CD4-positive, alpha-beta T cell treated with Interleukin-1 beta for 1 hour (primary cell): ENCODE measurements around the gene SHC4.

Experiments used
- DNase-seq, 2 donors: peaks; one replicate each; pipeline ENCODE4 v3.0.0-alpha.2; 2020 to 2022

The SHC4 gene

GRCh38 chr15:48967336-48967735 is 3.6 kb upstream of the SHC4 start:
- DNase-seq, result no peak

DNA sequence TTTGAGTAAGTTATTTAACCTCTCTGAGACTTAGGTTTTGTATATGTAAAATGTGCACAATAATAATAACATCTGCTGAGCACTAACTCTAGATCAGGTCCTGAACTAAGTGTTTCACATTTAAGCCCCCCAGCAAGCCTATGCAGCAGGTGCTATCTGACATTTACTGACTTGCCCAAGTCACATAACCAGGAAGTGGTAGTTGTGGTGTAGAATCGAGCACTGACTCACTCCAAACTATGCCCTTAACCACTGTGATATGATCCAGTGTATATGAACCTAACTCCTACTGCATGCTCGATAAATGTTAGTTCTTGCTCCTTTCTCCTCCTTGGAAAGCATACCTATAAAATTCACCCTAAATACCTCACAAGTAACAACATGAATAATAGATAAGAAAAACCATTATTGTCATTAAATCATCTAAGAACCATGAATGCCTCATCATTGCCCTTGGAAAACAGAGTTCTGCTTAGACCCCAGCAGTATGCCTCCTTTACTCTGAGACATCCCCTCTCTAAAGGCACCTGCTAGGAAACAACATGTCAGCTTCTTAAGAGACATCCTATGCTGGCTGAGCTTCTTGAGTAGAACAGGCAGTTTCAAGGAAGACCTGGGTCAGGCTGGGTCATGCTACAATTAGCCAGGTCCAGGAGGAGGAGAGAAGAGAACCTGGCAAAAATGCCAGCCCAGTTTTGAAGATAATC is 3.0 kb upstream of the SHC4 start:
- DNase-seq, result peak in 1 of 2 donors; percentile 24

DNA sequence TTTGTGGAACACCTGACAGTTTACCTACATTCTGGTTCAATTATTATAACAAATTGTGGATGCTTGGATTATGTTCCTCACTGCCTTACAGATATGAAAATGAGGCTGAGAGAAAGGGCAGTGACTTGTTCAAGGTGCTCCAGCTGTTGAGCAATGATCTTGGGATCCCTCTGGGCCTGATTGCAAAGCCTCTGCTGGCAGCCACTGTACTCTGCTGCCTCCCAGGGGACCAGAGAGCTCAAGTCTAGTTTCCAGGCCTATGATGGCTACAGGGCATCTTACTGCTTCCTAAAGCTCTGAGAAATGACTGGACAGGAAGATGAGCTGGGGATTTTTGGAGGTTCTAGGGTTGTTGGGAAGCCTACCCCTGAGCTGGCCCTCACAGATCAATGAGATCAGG is 2.3 kb upstream of the SHC4 start:
- DNase-seq, result no peak

DNA sequence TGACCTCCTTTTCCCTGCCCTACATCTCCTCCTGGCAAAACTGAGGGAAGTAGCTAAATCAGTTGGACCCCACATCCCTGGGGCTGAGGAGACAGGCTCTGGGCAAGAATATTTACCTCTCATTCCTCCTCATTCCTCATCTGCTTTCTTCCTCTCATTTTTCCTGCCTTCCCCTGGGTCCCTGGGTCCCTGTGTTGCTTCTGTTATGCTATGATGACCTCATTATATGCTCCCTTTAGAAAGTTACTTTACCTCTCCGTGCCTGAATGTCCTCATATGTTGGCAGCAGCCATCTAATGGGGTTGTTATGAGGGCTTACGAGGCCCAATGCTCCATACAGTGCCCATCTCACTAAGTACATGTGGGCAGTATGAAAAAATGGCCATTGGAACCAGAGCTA is 1.2 kb upstream of the SHC4 start:
- DNase-seq, result no peak

DNA sequence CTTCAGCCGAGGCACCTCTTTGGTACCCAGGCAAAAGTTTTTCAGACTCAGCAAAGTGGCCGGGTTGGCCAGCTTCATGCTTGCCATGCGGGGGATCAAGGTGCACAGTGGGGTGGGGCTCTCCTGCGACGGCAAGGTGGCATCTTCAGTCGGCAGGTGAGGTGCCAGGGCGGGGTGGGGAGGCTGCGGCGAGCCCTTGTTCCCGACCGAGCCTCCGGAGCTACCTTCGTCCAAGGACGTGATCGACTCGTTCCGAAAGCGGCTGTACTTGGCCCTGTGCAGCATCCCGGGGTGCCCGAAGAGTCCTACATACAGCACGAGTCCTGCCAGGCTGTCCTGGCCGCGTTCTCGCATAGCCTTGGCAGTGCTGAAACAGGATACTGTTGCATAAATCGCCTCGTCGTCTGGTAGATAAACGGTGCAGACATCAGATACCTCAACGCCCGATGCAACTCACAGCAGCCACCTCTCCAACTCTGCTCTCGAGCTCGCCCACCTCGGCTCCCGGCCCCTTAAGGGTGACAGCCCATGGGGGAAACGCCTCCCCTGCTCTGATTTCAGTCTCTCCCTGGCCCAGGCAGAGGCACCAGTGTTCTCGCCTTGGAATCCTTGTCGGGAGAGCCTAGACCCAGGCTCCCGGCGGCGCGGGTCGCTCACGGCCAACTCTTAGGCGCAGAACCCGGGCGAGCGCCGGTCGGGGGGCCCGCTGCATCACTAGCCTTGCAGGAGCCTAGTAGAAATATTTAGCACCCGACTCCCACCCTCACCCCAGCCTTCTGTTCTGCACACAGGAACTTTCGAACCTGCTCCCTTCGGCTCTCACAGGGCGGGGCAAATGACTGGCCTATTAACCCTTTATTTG is 826 bp downstream of the SHC4 start:
- no peak for DNase-seq

DNA sequence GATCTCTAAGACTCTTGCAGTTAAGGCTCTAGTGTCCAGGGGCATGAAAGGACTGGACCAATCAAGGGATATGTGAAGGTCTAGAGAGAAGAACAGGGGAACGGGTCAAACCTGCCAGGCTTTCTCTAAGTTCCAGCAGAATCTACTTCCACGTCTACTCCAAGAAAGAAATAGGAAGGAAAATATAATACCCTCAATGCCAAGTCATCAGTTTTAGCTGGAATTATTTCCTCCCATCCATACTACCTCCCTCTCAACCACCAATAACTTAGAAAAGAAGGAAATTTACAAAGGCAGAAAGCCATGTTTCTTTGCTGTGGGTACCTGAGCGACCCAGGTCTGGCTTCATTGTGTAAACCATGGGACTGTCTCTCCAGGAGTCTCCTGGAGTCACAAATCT is 7.8 kb downstream of the SHC4 start:
- no peak for DNase-seq

GRCh38 chr15:48955370-48955769 is 8.3 kb downstream of the SHC4 start:
- no peak for DNase-seq

DNA sequence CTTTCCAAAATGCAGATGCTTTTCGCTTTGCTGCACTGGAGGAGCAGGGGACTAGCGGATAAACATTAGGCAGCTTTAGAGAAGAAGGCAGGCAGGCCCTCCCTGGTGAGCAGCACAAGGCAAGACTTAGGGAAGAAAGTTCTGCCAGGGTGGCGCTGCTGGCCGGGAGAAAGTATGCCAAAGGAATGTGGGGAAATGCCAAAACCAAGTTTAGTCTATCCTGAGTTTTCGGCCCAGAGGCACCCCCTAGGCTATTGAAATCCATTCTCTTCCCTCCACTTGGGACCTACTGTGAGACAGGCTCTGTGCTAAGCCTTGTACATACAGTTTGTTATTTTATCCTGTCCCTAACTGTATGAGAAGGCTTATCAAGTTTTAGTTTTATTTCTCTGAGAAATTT is 9.2 kb downstream of the SHC4 start:
- DNase-seq, result no peak

DNA sequence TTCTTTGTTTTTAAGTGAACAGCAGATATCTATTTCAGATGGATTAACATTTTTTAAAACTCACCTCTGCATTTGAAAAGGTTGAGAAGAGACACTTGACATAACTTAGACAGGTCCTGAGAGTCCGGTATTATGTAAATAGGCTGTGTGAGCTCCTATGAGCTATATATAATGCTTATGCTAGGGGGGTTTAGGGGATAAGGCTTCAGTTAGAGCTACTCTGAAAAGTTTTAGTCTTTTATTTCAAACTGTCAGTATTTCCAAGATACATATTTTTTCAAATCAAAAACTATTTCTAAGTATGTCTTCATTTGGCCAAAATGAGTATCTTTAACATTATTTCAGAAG is 16.9 kb downstream of the SHC4 start:
- no peak for DNase-seq

GRCh38 chr15:48946074-48946839 is 17.5 kb downstream of the SHC4 start:
- no peak for DNase-seq

DNA sequence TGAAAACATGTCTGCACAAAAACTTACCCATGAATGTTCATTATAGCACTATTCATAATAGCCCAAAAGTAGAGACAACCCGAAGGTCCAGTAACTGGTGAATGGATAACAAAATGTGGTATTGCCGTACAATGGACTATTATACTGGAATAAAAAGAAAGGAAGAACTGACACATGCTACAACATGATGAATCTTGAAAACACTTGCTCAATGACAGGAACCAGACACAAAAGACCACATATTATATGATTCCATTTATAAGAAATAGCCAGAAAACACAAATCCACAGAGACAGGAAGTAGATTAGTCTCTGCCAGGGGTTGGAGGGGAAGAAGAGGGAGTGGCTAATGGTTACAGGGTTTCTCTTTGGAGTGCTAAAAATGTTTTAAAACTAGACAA is 18.3 kb downstream of the SHC4 start:
- no peak for DNase-seq

DNA sequence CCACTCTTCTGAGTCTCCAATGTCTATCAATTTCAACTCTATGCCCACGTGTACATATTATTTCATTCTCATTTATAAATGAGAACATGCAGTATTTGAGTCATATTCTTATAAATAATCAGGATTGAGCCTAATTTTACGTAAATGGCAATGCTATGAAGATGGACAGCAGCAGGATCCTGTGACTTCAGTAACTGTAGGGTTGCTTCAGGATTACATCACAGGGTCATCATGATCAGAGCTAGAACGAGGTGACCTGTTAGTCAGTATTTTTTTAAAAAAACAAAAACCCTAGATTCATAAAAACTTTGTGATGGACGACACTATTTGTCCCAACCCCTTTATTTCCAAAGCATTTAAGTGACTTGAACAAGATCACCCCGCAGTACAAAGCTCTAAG is 21.8 kb downstream of the SHC4 start:
- DNase-seq, result no peak

GRCh38 chr15:48940508-48940907 is 23.2 kb downstream of the SHC4 start:
- DNase-seq, result no peak

DNA sequence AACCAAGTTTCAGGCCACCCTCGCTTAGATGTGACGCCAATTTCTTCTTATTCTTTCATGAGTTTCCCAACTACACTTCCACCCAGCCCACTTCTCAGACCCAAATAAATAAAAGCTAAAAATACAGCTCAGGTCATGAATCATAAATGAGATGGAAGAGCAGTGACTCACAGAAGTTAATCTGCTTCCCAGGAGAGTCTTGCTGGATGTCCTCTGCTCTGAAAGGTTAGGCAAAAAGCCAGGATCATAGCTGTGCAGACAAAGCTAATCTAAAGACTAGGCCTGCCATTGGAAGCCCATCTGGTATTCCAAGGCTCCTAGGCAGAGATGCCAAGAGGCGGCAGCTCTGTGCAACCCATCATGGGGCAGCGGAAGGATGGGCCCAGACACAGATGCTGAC is 24.1 kb downstream of the SHC4 start:
- no peak for DNase-seq

DNA sequence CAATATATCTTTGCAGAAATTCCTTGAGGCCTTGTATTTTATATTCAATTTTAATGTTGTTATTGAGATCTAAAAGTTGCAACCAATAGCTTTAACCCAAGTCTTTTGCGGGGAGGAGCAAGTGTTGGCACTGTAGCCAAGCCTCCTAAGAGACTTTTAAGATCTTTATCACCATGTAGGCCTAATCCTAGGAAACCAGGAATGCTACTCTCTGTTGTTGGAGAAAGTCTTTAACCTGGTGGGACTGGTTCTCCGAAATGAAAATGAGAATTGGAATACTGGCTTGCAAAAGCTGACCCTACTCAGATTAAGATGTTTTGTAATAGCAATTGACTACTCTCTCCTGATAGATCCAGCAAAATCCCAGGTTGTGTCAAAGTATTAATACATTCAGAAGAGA is 25.8 kb downstream of the SHC4 start:
- DNase-seq, result no peak

DNA sequence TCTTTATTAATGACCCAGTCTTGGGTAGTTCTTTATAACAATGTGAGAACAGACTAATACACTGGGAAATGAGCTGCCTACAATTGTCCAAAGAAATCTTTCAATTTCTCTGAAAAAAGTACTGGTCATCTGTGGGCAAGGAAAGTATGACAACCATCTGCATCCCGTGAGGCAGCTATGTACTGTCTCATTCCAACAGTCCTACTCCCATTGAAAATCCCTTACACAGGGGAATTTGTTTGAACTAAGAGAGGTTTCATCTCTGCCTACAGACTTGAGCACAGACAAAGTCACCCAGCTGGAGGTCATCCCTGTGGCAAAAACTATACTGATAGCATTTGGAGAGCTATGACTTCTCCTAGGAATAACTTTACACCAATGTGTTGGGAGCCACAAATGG is 27.1 kb downstream of the SHC4 start:
- DNase-seq, result no peak

DNA sequence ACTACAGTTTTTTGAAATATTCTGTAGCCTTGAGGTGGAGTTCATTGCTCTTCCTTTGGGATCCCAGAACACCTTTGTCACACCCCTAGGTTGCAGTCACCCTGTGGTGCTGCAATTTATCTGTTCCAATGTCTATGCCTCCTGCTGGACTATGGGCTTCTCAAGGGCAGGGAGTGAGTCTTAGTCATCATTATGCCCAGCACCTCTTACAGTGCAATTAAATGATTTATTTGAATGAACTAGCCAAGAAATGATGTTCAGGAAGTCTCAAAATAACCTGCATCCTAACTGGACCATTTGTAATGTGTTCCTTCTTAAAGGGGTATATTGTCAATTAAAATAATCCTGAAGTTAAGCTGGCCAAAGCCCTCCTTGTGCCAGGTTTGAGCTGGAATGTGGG is 28.5 kb downstream of the SHC4 start:
- DNase-seq, result no peak

DNA sequence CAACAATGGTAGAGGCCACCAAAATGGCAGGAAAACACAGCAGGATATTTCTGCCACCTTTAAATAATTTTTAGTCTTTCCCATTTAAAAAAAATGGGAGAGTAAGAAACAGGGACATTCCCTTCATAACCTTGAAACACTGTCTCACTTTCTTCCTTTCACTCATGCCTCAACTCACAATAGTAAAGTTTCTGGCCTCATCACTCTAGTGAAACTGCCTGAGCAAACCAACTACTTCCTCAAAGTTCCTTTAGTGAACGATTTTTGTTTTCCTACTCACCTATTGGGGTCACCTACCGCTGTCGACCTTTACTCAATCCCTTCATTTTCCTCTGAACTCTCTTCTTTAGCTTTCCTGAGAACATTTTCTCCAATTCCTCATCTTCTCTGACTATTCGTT is 33.0 kb downstream of the SHC4 start:
- DNase-seq, result no peak

- DNase-seq, result no peak
These were observed 34.1 kb downstream of the SHC4 start for GRCh38 chr15:48929661-48930060.

GRCh38 chr15:48928877-48929538 is 34.7 kb downstream of the SHC4 start:
- no peak for DNase-seq

DNA sequence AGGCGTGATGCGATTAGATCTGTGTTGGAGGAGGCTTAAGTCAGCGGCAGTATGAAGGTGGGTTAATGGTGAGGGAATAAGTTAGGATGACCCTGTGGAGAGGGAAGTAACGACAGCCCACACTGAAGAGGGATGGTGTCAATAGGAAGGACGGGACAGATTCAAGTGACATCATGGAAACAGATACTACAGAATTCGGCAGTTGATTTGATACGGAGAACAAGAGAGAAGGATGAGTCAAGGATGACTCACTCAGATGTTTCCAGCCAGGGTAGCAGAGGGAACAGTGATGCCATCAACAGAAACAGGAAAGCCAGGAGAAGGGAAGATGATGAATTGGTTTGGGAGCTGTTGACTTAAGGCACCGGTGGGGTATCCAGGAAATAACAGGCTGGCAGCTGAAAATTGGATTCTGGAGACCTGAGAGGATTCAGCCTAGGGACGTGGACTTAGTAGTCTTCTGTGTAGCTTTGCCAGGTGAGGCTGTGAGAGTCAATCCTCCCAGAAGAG is 38.0 kb downstream of the SHC4 start:
- DNase-seq, result no peak

DNA sequence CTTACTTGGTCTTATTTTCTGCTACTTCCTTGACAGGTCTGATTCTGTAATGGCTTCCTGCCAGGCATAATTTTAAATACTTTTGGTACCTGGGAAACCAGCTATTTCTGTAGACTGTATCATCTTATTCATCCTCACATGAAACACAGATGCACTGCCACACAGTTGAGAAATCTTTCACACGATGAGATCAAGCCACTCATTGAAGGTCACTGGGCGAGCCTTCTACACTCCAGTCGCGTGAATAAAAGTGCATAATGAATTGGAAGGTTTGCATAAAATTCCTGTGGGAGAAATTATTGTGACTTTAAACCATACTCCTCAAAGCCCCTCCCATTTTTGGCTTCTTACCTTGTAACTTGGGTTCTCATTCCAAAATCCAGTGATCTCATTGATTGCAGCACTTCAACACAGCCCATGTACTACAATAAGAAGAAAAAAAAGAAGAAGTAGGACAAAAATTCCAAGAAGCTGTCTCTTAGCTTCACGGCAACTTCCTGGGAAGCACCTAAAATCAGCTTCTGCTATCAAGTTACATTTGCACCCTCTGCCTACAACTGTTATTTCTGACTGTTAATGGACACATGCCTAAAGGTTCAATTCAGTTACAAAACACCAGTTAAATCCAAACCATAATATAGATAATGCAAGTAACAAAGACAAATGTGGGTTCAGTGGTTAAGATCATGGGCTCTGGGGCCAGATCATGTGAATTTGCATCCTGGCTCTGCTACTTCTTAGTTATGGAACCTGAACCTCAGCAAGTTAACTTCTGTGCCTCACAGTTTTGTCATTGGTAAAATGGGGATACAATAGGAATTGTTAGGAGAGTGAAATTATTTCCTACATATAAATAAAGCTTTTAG is 39.0 kb downstream of the SHC4 start:
- DNase-seq, result no peak
